Measurements from ENCODE around the gene PACS1. TPM values are rescaled to one million over a fixed set of nuclear protein-coding genes. Genes with fewer than 3 reads are reported as not detected.
"Not testable (repeated sequence)": the region's sequence is repeated elsewhere in the genome, so short reads cannot be mapped to it uniquely, and the experiment has no call there.

Gene PACS1
- total RNA-seq, result 100 to 1,000 TPM; 124 TPM

- H3K36me3 Mint-ChIP-seq, result peaks cover 46 to 67% of the 10 kb centered on the region in 2 donors
- H3K27ac Mint-ChIP-seq, result peak within 1 kb of the TSS; percentile 92 to 97
- no peaks in the 10 kb centered on the region for H3K9me3 Mint-ChIP-seq
- peak; percentile 57 to 74 for ATAC-seq
- DNase-seq (ENCODE audit: low spot score in 2 of 2), result peak; percentile 75 to 79
Observed at GRCh38 chr11:66069715-66070603, at the start of gene PACS1. Gene PACS1 (plus strand): TSS chr11:66070272. CDS start chr11:66070487, 215 bp downstream.

DNA sequence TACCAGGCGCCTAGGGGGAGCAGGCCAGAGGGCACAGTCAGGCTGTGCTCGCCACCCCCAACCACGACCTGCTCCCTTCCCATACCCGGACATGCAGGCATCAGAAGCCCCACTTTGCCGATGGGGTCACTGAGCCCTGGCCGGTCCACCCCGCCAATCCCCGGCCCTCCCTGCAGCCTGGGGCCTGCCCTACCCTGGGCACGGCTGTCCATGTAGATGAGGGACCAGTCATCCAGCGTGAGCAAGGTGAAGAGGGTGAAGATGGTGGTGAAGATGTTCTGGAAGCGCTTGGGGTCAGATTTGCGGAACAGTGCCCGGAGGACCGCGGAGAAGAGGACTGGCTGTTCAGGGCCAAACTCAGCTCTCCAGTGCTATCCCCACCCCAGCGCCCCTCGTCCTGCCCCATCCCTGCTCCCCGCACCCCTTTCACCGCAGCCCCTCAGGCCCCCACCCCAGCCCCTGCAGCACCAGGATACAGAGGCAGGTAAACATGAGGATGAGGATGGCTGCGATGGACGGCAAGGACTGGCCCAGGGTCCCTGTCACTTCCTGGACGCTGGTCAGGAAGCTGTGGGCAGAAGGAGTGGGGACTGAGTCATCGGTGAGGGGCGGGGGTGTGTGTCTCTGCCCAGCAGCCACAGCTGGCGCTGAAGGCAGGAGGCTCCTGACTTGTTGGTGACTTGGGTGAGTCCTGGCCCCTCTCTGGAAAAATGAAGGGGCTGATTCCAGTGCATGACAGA lies 49.3 kb upstream of the PACS1 start:
- Mint-ChIP-seq H3K27ac (peak overlapping the region in 1 of 2 donors; percentile 67), H3K9me3 (no peaks in the 10 kb centered on the region)
- DNase-seq (ENCODE audit: low spot score in 2 of 2), result no peak

DNA sequence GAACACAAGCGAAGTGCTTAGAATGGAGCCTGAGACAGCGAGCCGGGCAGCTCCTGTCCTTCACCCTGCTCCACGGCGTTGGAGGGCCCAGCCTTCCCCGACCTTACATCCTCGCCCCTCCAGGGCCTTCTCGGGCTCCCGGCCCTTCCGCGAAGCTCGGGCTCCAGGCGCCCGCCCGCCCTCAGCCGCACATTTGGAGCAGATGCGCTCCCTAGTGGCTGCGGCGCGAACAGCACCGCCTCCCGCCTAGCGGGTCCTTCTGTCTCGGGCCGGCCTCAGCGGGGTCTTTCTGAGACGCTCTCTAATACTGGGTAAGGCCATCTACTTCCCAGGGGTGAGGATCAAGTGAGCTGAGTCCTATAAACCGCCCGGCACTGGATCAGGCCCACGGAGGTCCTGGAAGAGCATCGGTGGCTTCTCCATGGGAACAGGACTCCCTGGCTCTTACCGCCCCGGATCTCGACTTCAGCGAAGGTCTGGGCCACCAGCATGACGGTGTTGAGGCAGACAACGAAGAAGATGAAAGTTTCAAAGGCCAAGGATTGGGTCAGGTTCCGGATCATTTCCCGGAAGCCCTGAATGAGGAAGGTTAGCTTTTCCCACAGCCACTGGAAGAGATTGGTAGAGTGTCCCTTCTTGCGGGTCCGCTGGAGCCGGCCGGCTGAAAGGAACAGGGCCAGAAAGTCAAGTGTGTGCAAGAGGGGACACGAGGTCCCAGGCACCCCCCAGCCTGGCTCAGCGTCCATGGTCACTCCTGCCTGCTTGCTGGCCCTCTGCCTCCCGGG lies 47.5 kb upstream of the PACS1 start:
- Mint-ChIP-seq H3K9me3 (no peaks in the 10 kb centered on the region), H3K36me3 (no peaks in the 10 kb centered on the region), H3K27ac (no peak overlapping the region)
- peak; percentile 81 to 95 for DNase-seq (ENCODE audit: low spot score in 2 of 2)
- ATAC-seq, result peak; percentile 86 to 92

More for the DNA sequence above, 49.3 kb upstream of the PACS1 start:
- H3K36me3 Mint-ChIP-seq, result no peaks in the 10 kb centered on the region
- ATAC-seq, result peak in 1 of 2 donors; percentile 74

DNA sequence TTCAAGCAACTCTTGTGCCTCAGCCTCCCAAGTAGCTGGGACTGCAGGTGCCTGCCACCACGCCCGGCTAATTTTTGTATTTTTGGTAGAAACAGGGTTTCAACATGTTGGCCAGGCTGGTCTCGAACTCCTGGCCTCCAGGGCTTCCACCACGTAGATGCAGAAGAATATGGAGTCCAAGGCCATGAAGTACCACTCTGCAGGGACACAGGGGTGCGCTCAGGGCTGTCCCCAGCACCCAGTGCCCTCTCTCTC lies 47.0 kb upstream of the PACS1 start:
- DNase-seq (ENCODE audit: low spot score in 2 of 2); H3K36me3 Mint-ChIP-seq; ATAC-seq; H3K27ac Mint-ChIP-seq; H3K9me3 Mint-ChIP-seq: not testable (repeated sequence)

GRCh38 chr11:66026017-66026529 lies 44.0 kb upstream of the PACS1 start, which contains the start of gene CATSPER1:
Gene CATSPER1 (minus strand): TSS chr11:66026479. CDS start chr11:66026379, 100 bp downstream.
- DNase-seq (ENCODE audit: low spot score in 2 of 2), result no peak
- Mint-ChIP-seq H3K36me3 (no peaks in the 10 kb centered on the region), H3K27ac (no peak within 1 kb of the TSS), H3K9me3 (no peaks in the 10 kb centered on the region)
- no peak for ATAC-seq

DNA sequence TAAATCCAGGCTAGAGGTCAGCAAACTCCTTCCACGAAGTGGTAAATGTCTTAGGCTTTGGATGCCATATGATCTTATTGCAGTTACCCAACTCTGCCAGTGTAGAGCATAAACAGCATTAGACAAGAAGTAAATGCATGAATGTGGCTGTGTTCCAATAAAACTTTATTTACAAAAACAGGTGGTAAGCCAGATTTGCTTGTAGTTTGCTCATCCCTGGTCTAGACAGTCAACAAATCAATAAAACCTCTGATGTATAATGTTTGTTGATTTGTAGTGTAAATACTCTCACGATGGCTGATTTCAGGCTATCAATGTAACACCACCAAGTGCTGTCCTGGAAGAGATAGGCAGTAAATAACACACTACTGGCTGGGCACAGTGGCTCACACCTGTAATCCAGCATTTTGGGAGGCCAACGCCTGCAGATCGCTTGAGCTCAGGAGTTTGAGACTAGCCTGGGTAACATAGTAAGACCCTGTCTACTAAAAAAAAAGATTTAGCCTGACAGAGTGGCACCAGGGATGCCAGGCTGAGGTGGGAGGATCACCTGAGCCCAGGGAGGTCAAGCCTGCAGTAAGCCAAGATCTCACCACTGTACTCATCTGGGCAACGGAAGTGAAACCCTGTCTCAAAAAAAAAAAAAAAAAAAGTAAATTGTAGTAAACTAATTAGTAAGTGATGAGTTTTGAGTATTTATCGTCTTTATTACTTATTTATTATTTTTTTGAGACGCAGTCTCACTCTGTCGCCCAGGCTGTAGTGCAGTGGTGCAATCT lies 36.9 kb upstream of the PACS1 start:
- DNase-seq (ENCODE audit: low spot score in 2 of 2) (no peak), ATAC-seq (no peak)
- no peaks in the 10 kb centered on the region for H3K9me3 Mint-ChIP-seq
- no peak overlapping the region for H3K27ac Mint-ChIP-seq
- H3K36me3 Mint-ChIP-seq, result no peaks in the 10 kb centered on the region

DNA sequence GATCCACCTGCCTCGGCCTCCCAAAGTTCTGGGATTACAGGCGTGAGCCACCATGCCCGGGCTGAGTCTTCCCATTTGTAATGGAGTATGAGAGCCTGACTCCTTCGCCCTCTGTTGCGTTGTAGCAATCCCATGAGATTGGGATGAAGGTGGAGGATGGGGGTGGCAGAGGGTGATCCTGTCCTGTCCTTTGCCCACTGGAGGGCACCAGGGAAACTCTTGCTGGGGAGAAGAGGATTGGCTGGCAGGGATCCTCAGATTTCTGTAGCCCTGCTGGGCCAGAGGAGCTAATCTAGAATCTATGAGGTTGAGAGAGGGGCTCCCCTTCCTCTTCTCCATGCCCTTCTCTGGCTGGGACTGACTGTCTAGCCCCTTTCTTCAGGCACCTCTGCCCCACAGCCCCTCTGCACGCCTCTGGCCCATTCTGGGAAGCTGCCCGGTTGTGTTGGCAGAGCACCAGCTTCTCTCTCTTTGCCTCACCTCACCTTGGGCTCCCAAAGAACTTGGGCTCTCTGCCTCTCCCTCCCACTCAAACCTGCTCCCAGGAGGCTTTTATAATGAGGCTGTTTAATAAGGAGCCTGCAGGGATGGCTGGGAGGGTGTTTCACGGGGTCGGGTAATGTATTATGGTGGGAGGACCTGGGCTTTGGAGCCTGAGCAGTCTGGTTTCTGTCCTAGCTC lies 34.3 kb upstream of the PACS1 start:
- no peak overlapping the region for H3K27ac Mint-ChIP-seq
- DNase-seq (ENCODE audit: low spot score in 2 of 2), result no peak
- ATAC-seq, result no peak
- no peaks in the 10 kb centered on the region for H3K36me3 Mint-ChIP-seq
- no peaks in the 10 kb centered on the region for H3K9me3 Mint-ChIP-seq

GRCh38 chr11:66036334-66036710 lies 33.8 kb upstream of the PACS1 start:
- H3K27ac Mint-ChIP-seq, result no peak overlapping the region
- DNase-seq (ENCODE audit: low spot score in 2 of 2) (no peak), ATAC-seq (no peak)
- H3K36me3 Mint-ChIP-seq, result no peaks in the 10 kb centered on the region
- no peaks in the 10 kb centered on the region for H3K9me3 Mint-ChIP-seq

GRCh38 chr11:66037327-66037726 lies 32.7 kb upstream of the PACS1 start:
- Mint-ChIP-seq H3K36me3 (no peaks in the 10 kb centered on the region), H3K27ac (no peak overlapping the region), H3K9me3 (no peaks in the 10 kb centered on the region)
- DNase-seq (ENCODE audit: low spot score in 2 of 2) (no peak), ATAC-seq (no peak)

GRCh38 chr11:66039765-66040164 lies 30.3 kb upstream of the PACS1 start:
- Mint-ChIP-seq H3K36me3 (no peaks in the 10 kb centered on the region), H3K27ac (peak overlapping the region in 1 of 2 donors; percentile 46), H3K9me3 (no peaks in the 10 kb centered on the region)
- ATAC-seq, result no peak
- DNase-seq (ENCODE audit: low spot score in 2 of 2), result no peak

DNA sequence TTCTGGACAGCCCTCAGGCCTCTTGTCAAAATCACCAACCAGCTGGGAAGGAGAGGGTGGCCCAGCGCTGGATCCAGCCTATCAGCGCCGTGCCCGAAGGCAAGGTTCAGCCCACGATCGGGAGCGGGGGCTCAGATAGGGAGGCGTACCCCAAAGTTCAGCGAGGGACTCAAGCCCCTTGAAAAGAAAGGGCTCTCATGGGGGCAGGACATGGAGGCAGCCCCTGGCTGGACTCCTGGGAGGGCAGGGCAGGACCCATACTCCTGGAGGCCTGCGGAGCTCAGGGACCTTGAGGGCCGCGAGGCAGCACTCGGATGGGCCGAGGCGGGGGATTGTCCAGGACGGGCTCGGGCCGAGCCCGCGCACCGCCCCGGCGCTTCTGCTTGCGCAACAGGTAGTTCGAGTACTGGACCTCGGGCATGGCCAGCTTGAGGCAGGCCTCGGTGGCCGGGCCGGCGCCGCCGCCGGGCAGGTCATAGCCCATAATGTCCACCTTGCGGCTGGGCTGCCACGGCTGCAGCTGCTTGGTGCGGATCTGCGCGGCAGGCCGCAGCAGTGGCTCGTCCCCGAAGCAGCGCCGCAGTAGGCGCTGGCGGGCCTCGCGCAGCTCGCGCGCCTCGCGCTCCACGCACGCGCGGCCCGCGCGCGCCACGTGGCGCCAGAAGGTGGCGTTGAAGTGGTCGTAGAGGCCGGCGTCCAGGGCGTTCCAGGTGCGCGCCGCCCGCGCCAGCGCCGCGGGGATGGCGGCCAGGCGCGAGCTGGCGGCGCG lies 27.7 kb upstream of the PACS1 start:
- ATAC-seq (no peak), DNase-seq (ENCODE audit: low spot score in 2 of 2) (no peak)
- H3K36me3 Mint-ChIP-seq, result no peaks in the 10 kb centered on the region
- H3K9me3 Mint-ChIP-seq, result no peaks in the 10 kb centered on the region
- H3K27ac Mint-ChIP-seq, result no peak overlapping the region

DNA sequence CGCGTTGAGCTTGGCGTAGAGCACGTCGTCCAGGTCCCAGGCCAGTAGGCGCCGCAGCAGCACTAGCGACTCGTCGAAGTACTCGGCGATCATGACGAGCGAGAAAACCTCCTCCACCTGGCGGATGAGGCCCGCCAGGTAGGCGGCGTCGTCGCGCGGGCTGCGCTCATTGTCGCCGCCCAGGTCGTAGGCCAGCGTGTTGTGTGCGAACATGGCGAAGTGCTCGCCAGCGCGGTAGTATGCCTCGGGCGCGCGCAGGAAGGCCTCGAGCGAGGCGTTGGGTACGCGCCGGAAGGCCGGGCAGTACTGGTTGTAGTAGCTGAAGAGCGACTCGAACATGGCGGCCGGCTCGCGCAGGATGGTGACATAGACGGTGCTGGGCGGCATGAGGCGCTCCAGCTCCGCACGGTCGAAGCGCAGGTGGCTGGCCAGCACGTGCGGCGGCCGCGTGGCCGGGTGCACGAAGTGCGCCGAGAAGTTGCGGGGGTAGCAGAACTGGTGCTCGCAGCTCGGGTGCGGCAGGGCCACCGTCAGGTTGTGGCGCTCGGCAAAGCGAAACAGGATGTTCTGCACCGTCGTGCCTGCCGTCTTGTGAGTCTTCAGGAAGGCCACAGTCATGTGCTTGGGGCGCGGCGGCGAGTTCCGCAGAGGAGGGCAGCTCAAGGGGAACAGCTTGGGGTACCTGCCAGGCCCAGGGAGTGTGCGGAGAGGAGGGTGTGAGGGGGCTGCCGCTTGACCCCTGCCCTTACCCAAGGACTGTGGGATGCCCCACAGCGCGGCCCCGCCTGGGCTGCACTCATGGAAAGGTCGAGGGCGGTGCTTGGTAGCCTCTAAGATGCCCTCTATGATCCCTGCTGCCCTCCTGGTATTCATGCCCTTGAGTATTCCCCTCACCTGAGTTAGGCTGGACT lies 26.8 kb upstream of the PACS1 start:
- Mint-ChIP-seq H3K9me3 (no peaks in the 10 kb centered on the region), H3K36me3 (no peaks in the 10 kb centered on the region), H3K27ac (no peak overlapping the region)
- DNase-seq (ENCODE audit: low spot score in 2 of 2), result no peak
- ATAC-seq, result no peak

- ATAC-seq, result peak; percentile 64 to 70
- Mint-ChIP-seq H3K27ac (peak overlapping the region in 1 of 2 donors; percentile 2), H3K9me3 (no peaks in the 10 kb centered on the region), H3K36me3 (no peaks in the 10 kb centered on the region)
- peak in 1 of 2 donors; percentile 18 for DNase-seq (ENCODE audit: low spot score in 2 of 2)
Observed at GRCh38 chr11:66044757-66045156, 25.3 kb upstream of the PACS1 start.

DNA sequence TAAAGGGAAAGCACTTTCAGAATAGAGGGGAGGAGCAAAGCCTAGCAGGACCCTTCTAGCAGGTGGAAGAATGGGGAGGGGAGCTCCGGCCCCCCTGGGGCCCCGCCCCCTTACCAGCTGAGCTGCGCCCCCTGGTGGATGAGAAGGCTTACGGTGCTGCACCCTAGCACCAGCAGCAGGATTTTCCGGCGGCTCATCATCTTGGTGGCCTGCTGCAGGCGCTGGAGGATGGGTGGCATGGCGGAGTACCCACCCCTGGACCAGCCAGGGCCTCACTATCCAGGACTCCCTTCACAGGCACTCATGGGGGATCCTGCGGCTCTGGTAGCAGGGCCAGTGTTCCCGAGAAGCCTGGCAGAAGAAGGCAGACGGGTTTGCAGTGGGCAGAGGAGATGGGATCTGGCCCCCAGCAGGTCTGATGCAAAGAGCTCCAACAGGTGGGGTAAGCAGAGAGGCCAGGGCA lies 24.9 kb upstream of the PACS1 start:
- peak overlapping the region in 1 of 2 donors; percentile 2 for H3K27ac Mint-ChIP-seq
- ATAC-seq, result peak; percentile 92 to 94
- DNase-seq (ENCODE audit: low spot score in 2 of 2), result peak; percentile 72 to 93

More for the DNA sequence above, 24.9 kb upstream of the PACS1 start:
- Mint-ChIP-seq H3K36me3 (no peaks in the 10 kb centered on the region), H3K9me3 (no peaks in the 10 kb centered on the region)

Measured in activated naive CD4-positive, alpha-beta T cell treated with anti-CD3 and anti-CD28 coated beads, Interleukin-2, amount 50 U/mL, for 72 hours (primary cell).